Loucy (cell line): ENCODE results near the gene CEP112.
A peak's percentile ranks its signal among the peaks of the same experiment; 100 is the strongest.

Experiments used
- H2AFZ ChIP-seq: fragments of 200-600 bp; sonication (generic); 2 replicates; pipeline ENCODE4 v1.6.0; 2016; ENCODE audit warnings: antibody characterized with exemption, mild to moderate bottlenecking, low read length, moderate library complexity
- H3F3A ChIP-seq: fragments of 200-600 bp; 2 replicates; pipeline ENCODE4 v1.6.0; 2016; ENCODE audit warnings: antibody characterized with exemption, low read depth, mild to moderate bottlenecking
- H3K27me3 ChIP-seq: fragments of 200-600 bp; sonication (generic); 2 replicates; pipeline ENCODE4 v1.6.1; 2014; ENCODE audit warnings: low read length, mild to moderate bottlenecking; ENCODE audit not compliant: insufficient read depth, poor library complexity, severe bottlenecking
- H3K36me3 ChIP-seq: fragments of 200-600 bp; sonication (generic); 2 replicates; pipeline ENCODE4 v1.6.1; 2016; ENCODE audit warnings: low read length; ENCODE audit not compliant: insufficient read depth
- H3K4me1 ChIP-seq: fragments of 200-600 bp; sonication (generic); 2 replicates; pipeline ENCODE4 v1.5.1; 2014; ENCODE audit warnings: low read length, mild to moderate bottlenecking; ENCODE audit not compliant: insufficient read depth, poor library complexity, severe bottlenecking
- H3K4me2 ChIP-seq: fragments of 200-600 bp; sonication (generic); 2 replicates; pipeline ENCODE4 v1.6.0; 2014; ENCODE audit warnings: antibody characterized with exemption, low read length, low read depth, mild to moderate bottlenecking; ENCODE audit not compliant: poor library complexity, severe bottlenecking
- H3K4me3 ChIP-seq: fragments of 200-600 bp; sonication (generic); 2 replicates; pipeline ENCODE4 v1.5.1; 2014; ENCODE audit warnings: low read length, mild to moderate bottlenecking, mixed read lengths; ENCODE audit not compliant: poor library complexity, severe bottlenecking
- H3K79me2 ChIP-seq: fragments of 200-600 bp; sonication (generic); 2 replicates; pipeline ENCODE4 v1.6.1; 2014; ENCODE audit warnings: low read length; ENCODE audit not compliant: insufficient read depth
- H3K9ac ChIP-seq: fragments of 200-600 bp; sonication (generic); 2 replicates; pipeline ENCODE4 v1.6.0; 2014; ENCODE audit warnings: mild to moderate bottlenecking, low read depth, low read length, moderate library complexity; ENCODE audit not compliant: poor library complexity, severe bottlenecking
- H3K9me2 ChIP-seq: fragments of 200-600 bp; sonication (generic); replicated peaks from 2 replicates; pipeline ENCODE4 v1.6.1; 2016; ENCODE audit warnings: low read depth, low read length, mixed read lengths
- H3K9me3 ChIP-seq: fragments of 200-600 bp; sonication (generic); 2 replicates; pipeline ENCODE4 v1.6.1; 2014; ENCODE audit warnings: mild to moderate bottlenecking, antibody characterized with exemption, low read length, low read depth; ENCODE audit not compliant: insufficient read depth
- H4K20me1 ChIP-seq: fragments of 200-600 bp; sonication (generic); 2 replicates; pipeline ENCODE4 v1.6.0; 2014; ENCODE audit warnings: antibody characterized with exemption, low read length, mild to moderate bottlenecking; ENCODE audit not compliant: insufficient read depth, poor library complexity, severe bottlenecking
- EZH2phosphoT487 ChIP-seq: fragments of 200-600 bp; IDR thresholded peaks from 2 replicates; pipeline ENCODE4 v1.6.1; 2018; ENCODE audit warnings: antibody characterized with exemption, mild to moderate bottlenecking, moderate library complexity, borderline replicate concordance
- TF ChIP-seq, protein P1 (sequence below): fragments of 200-600 bp; sonication (generic); conservative IDR thresholded peaks from 2 replicates; pipeline ENCODE4 v1.5.1; 2014; ENCODE audit warnings: mild to moderate bottlenecking, antibody characterized with exemption, low read length

The CEP112 gene

DNA sequence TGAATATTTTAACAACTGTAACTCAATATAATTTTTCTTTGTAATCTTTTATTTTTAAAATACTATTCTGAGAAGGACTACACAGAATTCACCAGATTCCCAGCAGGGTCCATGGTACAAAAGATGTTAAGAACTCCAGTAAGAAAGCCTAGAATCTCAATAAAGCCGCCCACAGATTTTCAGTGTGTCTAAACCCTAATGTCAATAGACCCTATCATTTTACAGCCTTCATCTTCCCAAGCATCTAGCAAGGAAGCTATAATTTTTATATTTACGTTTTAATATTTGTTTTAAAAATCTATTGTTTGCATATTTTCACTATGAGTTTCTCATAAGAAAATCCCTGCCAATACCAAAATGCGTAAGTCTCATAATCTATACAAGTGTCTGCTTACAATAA is 148.5 kb downstream of the CEP112 start:
- H3K9ac ChIP-seq = no peak overlapping the region
- no peak overlapping the region for H3K4me2 ChIP-seq
- no peaks in the 10 kb centered on the region for H4K20me1 ChIP-seq
- no peaks in the 10 kb centered on the region for H3K9me3 ChIP-seq
- TF ChIP-seq, protein P1, sequence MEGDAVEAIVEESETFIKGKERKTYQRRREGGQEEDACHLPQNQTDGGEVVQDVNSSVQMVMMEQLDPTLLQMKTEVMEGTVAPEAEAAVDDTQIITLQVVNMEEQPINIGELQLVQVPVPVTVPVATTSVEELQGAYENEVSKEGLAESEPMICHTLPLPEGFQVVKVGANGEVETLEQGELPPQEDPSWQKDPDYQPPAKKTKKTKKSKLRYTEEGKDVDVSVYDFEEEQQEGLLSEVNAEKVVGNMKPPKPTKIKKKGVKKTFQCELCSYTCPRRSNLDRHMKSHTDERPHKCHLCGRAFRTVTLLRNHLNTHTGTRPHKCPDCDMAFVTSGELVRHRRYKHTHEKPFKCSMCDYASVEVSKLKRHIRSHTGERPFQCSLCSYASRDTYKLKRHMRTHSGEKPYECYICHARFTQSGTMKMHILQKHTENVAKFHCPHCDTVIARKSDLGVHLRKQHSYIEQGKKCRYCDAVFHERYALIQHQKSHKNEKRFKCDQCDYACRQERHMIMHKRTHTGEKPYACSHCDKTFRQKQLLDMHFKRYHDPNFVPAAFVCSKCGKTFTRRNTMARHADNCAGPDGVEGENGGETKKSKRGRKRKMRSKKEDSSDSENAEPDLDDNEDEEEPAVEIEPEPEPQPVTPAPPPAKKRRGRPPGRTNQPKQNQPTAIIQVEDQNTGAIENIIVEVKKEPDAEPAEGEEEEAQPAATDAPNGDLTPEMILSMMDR = no peak
- no peak for TF ChIP-seq EZH2phosphoT487
- no peaks in the 10 kb centered on the region for H3K4me1 ChIP-seq
- no peaks in the 10 kb centered on the region for H3K79me2 ChIP-seq
- H3K27me3 ChIP-seq = no peaks in the 10 kb centered on the region
- H3F3A ChIP-seq = no peaks in the 10 kb centered on the region
- H3K9me2 ChIP-seq = no peaks in the 10 kb centered on the region
- no peak overlapping the region for H3K4me3 ChIP-seq
- H3K36me3 ChIP-seq = no peaks in the 10 kb centered on the region
- no peak overlapping the region for H2AFZ ChIP-seq

DNA sequence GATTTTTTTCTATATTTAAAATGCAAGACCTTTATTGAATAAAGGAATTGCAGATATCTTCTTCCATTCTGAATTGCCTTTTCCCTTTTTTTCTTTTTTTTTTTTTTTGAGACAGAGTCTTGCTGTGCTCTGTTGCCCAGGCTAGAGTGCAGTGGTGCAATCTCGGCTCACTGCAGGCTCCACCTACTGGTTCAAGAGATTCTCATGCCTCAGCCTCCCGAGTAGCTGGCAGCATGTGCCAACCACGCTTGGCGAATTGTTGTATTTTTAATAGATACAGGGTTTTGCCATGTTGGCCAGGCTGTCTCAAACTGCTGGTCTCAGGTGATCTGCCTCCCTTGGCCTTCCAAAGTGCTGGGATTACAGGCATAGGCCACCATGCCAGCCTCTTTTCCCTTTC is 151.5 kb downstream of the CEP112 start:
- Histone ChIP-seq H3K36me3 (no peaks in the 10 kb centered on the region), H3K4me3 (no peak overlapping the region), H3K9me2 (no peaks in the 10 kb centered on the region), H4K20me1 (no peaks in the 10 kb centered on the region), H3K9me3 (no peaks in the 10 kb centered on the region), H3K4me2 (no peak overlapping the region), H2AFZ (no peak overlapping the region), H3K4me1 (no peaks in the 10 kb centered on the region), H3K27me3 (no peaks in the 10 kb centered on the region), H3K79me2 (no peaks in the 10 kb centered on the region), H3K9ac (no peak overlapping the region), H3F3A (no peaks in the 10 kb centered on the region)
- TF ChIP-seq, protein P1 = peak; percentile 22; the same call in 1 of the 2 replicates
- no peak for TF ChIP-seq EZH2phosphoT487

- H3K4me1 ChIP-seq = no peaks in the 10 kb centered on the region
- H3K4me3 ChIP-seq = no peak overlapping the region
- no peak overlapping the region for H3K4me2 ChIP-seq
- no peaks in the 10 kb centered on the region for H3K9me3 ChIP-seq
- H4K20me1 ChIP-seq = no peaks in the 10 kb centered on the region
- H2AFZ ChIP-seq = no peak overlapping the region
- no peaks in the 10 kb centered on the region for H3F3A ChIP-seq
- no peak overlapping the region for H3K9ac ChIP-seq
- TF ChIP-seq EZH2phosphoT487 = no peak
- TF ChIP-seq, protein P1 = no peak
- H3K79me2 ChIP-seq = no peaks in the 10 kb centered on the region
- no peaks in the 10 kb centered on the region for H3K36me3 ChIP-seq
- no peaks in the 10 kb centered on the region for H3K9me2 ChIP-seq
- no peaks in the 10 kb centered on the region for H3K27me3 ChIP-seq
These were observed 153.8 kb downstream of the CEP112 start for GRCh38 chr17:66038125-66038524.
